NOMO-1 treated with dmso at 0.1 percent for 144 hours (cell line): ENCODE measurements around the gene FGFBP3.

Experiments used
- DNase-seq: peaks from one replicate; lab custom pipeline; 2025; ENCODE audit not compliant: unreplicated experiment; lab: John Stamatoyannopoulos, UW

Gene FGFBP3

GRCh38 chr10:91901784-91902677 lies 7.3 kb downstream of the FGFBP3 start:
- DNase-seq, result peak; percentile 78

DNA sequence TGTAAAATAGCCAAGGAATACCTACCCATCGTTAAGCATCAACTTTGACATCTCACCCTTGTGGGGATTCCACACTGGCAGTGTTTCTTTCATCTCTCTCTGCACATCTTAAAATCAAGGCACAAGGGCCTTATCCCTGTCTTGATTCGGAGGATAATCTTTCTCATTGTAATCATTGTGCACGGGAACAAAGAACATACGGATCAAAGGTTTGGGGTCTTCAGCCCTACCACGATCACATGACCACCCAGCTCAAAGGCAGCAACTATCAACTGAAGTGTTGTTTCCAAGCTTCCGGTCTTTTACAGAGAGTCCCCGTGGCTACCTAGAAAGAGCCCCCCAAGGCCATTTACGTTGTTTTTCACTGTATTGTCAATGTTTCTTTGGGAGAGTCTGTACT lies 11.9 kb downstream of the FGFBP3 start:
- no peak for DNase-seq

DNA sequence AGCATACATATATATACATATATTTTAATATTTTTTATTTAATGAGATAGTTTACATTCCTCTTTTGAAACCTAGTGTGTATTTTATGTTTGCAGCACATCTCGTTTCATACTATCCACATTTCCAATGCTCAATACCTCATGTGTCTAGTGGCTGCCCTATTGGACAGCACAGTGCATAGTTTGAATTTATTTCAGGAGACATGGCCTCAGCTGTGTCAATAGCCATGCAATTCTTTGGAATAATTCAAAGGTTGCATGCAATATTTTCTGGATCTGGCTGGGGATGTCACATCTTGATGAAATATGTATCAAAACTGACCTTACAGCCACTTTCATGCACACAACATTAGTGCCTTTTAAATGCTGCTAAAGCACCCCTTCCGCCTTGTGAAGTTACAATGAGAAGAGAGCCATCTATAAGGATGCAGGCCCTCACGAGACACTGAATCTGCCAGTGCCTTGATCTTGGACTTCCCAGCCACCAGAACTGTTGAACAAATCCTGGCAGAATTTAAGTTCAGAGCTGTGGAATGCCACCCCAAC lies 13.0 kb downstream of the FGFBP3 start:
- DNase-seq, result no peak

DNA sequence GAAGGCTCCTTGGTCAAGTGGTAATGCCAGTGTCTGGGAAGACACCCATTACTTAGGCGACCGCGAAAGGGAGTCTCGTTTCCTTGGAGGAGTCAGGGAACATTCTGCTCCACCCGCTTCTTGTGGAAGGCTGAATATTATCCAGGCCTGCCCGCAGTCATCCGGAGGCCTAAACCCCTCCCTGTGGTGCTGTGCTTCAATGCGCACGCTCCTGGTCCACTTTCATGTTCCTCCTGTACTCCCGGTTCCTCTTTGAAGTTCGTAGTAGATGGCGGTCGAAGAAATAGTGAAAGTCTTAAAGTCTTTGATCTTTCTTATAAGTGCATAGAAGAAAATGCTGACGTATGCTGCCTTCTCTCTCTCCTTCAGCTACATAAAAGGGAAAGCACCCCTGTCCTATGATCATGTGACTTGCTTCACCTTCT lies 15.0 kb downstream of the FGFBP3 start:
- DNase-seq, result peak; percentile 5

GRCh38 chr10:91893051-91893450 lies 16.2 kb downstream of the FGFBP3 start:
- DNase-seq, result no peak

DNA sequence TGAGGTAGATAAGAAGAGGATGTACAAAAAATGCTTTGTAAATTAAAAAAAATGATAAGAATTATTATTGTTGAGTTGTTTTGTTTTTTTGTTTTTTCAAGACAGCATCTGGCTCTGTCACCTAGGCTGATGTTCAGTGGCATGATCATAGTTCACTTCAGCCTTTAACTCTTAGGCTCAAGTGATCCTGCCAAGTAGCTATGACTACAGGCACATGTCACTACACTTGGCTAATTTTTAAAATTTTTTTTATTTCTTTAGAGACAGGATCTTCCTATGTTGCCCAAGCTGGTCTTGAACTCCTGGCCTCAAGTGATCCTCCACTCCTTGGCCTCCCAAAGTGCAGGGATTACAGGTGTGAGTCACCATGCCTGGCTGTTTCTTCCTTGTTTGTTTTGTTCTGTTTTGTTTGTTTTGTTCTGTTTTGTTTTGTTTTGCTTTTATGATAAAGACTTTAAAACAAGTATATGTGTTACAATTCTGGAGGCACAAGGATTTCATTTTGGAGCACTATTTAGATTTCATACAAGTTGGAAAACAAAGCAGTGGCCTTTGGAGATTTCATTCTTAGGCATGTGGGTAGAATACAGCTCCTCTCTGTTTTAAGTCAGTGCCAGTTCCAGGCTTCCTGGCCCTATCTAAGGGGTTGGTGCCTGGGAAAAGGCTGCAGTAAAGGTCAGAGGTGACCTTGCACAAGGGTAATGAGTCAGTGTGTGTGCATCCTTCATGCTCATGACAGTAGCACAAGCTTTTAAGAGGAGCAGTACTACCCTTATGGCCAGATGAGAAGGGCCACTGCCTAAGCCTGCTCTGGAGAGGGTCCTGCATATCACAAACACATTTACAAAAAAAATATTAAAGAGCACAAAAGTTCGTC lies 17.9 kb downstream of the FGFBP3 start:
- no peak for DNase-seq

DNA sequence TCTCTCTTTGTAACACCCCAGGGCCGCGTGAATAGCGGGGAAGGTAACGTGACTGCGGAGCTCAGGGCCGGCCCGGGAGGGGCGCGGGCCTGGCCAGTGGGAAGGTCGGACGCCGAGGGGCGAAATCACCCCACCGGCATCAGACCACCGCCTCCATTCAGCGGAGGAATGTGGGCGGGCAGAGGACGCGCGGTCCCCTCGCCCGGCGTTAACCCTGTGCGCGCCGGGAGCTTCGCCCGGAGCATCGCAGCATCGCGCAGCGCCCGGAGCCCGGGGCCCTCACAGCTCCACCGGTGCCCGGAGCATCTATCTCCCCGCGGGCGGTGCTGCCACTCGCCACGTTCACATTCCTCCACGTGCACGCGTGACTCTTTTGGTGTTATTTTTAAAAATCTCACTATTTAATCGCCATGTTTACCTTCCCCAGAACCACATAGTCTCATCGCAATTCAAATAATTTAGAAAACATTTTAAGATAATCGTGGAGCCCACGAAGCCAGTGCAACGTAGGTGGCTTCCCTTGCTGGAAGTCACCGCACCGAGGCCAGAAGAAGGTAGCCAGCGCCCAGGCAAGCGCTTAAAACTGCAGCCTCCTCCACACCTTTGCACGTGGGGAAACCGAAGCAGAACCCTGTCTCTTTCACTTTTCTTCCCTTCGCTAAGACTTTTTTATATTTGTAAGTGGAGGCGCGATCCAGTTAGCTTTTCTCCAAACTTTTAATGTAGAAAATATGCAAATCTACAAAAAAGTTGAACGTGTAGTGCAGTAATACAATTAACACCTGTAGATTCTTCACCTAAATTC lies 21.8 kb downstream of the FGFBP3 start:
- DNase-seq, result no peak

DNA sequence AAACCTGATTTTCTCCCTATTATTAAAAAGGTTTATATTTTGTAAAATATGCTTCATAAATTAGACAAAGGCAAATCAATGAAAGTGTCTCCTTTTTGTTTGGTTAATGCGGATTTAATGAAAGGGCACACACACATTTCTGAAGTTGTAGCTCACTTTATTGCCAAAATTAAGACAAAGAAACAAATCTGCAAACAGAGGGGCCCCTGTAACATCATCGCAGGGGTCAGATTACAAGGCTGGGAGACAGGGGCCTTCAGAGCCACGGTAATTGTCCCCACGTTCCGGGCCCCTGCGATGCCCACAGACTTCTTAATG lies 22.4 kb downstream of the FGFBP3 start:
- DNase-seq, result no peak

GRCh38 chr10:91885362-91886079 lies 23.8 kb downstream of the FGFBP3 start:
- no peak for DNase-seq

- no peak for DNase-seq
These were observed 24.8 kb downstream of the FGFBP3 start for GRCh38 chr10:91884536-91884935.

DNA sequence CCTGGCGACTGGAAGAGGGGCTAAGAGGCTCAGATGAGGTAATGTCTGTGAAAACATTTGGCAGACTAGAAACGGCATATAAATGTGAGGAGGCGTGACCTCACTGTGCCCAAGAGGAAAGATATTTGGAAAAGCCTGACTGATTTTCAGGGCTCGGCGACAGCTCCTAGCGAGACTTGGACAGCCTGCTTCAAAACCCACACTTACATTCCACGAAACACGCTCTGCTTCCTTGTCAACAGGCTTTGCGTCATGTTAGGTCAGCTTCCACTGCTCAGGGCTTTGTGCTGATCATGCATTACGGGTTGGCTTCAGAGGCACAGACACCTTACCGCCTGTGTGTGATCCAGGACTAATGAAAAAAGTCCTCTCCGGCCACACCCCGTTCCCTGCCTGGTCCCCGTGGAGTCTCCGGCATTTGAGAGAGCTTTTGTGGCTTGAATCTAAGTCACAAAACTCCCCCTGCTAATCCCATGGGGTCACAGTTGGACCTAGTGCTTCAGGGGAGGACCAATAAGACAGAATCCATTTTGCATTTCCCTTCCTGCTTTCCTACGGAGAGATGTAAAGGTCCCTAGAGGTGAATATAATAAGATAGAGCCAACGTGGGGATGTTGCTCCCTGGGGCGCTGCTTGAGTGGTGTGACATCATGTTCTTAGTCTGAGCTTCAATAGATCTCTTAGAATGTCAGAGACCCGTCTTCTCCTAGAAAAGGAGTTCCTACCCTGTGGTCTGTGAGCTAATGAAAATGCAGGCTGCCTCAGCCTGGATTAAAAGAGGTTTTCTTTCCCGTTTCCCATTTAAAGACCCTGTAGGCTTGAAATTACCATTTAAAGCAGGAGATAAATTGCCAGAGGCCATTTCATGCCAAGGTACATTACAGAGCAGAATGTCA lies 25.5 kb downstream of the FGFBP3 start:
- DNase-seq, result no peak

DNA sequence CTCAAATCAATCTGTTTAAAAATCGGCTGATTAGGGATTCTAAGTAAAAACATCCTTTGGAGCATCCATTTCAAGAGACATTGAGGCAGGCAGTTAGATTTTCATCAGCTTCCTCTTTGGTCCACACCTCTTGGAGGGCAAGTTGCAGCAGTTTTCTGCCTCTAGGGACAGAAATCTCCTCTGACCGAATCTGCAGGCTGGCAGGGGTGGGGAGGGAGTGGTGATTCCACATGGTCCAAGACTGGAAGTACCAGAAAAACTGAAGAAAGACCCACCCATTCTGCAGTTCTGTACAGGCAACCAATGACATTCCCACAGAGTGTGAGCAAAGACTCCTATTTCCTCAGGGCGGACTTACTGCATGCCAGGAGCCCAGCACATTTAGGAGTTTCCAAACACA lies 29.0 kb downstream of the FGFBP3 start:
- DNase-seq, result no peak

DNA sequence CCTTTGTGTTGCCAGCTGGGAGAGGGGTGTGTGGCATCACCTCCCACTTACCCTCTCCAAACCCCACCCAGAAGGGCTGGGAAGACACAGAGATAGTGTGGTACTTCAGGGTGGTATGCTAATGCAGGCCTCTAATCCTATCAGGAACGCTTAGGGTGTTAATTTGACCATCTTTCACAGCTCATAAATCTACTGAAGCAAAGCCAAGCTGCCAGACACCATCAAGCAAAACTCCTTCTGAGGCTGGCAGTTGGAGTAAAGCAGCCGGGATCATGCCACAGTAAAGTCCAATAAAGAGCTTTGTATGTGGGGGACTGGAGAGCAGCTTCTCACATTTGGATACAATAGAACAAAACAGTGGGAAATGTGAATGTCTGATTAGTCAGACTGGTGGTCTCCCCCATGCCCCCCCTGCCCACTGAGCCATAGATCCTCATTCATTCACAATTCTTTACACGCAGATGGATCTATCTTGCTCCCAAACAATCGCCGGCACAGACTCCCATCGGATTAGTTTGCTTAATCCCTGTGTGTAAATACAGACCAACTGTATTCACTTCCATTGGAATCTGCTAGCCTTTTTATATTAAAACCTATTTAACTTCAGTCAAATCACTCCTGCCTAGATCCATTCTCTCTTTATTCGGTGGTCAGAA lies 29.6 kb downstream of the FGFBP3 start:
- DNase-seq, result no peak

- DNase-seq, result no peak
These were observed 33.5 kb downstream of the FGFBP3 start for GRCh38 chr10:91875779-91876178.

GRCh38 chr10:91875156-91875555 lies 34.1 kb downstream of the FGFBP3 start:
- no peak for DNase-seq

DNA sequence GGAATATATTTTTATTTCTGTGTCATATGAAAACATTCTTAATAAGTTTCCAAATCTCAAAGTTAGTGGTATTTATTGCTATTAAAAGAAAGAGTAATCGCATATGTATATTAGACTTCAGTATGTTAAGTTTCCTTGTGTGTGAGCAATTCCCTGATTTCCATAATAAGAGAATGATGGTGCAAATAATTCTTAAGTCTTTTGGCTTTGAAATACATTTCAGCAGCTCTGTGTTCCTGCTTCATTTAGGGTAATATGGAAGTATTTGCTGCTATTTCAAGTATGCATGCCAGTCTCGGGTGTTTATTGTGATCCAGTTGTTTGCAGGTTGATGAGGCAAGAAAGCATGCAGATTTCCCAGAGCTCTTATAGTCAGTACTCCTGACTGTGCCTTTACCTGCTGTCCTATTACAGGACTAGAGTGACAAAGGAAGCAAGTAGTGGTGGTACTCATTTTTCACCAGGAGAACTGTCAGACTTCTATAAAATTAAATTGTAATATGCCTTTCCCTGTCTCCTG lies 43.7 kb downstream of the FGFBP3 start:
- no peak for DNase-seq

DNA sequence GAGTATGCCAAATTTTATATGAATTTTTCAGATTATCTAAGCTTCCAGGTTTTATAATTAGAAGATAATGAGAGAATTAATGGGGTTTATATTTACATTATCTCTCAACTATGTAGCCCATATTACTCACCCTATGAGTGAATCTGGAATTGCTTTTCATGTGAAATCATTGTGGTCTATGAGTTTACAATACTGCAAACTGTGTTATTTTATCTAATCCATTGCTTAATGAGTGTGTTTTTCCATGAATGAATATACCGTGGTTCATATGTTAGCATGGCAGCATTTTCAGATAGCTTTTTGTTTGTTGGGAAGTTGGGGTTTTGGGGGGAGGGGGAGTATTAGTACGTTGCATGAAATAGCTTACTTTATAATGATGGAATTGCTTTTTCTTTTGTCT lies 44.5 kb downstream of the FGFBP3 start:
- DNase-seq, result no peak

DNA sequence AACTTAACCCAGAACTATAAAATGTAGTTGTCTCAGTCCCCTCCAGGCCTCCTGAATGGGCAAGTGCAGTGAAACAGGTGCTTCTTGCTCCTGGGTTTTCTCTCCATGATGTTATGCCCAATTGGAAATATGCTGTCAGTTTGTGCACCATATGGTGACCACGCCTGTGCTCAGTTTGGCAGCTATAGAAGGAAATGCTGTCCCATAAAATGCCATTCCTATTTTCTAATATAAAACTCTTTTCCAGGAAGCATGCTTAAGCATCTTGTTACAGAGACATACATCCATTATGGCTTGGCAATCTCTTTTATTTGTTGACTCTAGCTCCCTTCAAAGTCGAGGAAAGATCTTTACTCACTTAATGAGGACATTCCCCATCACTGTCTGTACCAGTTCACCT lies 45.2 kb downstream of the FGFBP3 start:
- no peak for DNase-seq

DNA sequence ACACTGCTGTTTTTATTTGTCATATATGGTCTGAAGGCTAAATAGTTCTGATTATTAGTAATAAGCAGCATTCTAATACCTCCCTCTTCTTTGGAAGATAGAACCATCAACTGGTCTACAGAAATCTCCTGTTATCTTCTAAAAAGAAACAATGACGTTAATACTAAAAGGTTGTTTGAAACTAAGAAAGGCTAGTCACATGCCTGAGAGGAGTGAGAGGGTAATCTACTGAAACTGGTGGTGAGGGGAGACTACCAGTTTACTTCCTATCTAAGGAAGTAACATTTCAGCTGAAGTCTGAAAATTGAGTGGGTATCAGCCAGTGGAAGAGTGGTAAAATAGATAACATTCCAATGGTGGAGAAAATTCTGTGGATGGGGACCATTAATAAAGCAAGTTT lies 48.4 kb downstream of the FGFBP3 start:
- DNase-seq, result no peak
